KOPT-K1 (cell line): ENCODE measurements around the gene SECISBP2.
A peak's percentile ranks its signal among the peaks of the same experiment; 100 is the strongest.

Experiments
- H3K27ac ChIP-seq: fragments of 200-600 bp; sonication (generic); 2 replicates; pipeline ENCODE4 v1.5.1; 2016; ENCODE audit warnings: antibody characterized with exemption, mild to moderate bottlenecking, low read depth, low read length; ENCODE audit not compliant: poor library complexity, severe bottlenecking
- H3K36me3 ChIP-seq: fragments of 200-600 bp; sonication (generic); 2 replicates; pipeline ENCODE4 v1.5.1; 2017; ENCODE audit warnings: antibody characterized with exemption, mild to moderate bottlenecking, low read length, moderate library complexity; ENCODE audit not compliant: insufficient read depth
- H3K9me3 ChIP-seq: fragments of 200-600 bp; sonication (generic); 2 replicates; pipeline ENCODE4 v1.5.1; 2017; ENCODE audit warnings: antibody characterized with exemption, low read length, mild to moderate bottlenecking; ENCODE audit not compliant: insufficient read depth, poor library complexity, severe bottlenecking

Gene SECISBP2

GRCh38 chr9:89374176-89374575 is 55.9 kb downstream of the SECISBP2 start:
- Histone ChIP-seq H3K9me3 (no peaks in the 10 kb centered on the region), H3K36me3 (peaks cover 63% of the 10 kb centered on the region), H3K27ac (no peak overlapping the region)

DNA sequence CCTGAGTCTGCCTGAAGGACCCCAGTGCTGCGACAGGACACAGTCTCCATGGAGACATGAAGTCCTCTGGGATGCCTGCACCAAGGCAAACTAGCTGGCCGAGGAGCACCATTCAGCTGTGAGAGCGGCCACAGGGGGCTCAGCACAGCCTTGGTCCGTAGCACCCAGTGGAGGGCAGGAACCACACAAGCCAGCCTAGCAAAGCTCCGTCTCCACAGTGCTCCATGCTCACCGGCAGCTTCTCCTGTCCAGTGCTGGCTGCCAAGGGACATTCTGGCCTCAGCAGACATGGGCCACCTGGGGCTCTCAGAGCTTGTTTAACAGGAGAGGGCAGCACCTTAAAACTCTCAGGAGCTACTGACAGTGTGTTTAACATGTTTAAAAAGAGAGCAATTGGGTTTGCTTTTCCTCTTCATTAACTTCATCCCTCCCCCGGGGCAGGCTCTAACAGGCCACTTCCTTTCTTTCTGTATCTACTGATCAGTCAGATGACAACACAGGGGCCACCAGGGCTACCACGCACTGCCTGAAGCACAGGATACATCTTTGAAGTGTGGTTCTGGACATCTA is 57.0 kb downstream of the SECISBP2 start:
- Histone ChIP-seq H3K9me3 (no peaks in the 10 kb centered on the region), H3K27ac (peak overlapping the region; percentile 12)

DNA sequence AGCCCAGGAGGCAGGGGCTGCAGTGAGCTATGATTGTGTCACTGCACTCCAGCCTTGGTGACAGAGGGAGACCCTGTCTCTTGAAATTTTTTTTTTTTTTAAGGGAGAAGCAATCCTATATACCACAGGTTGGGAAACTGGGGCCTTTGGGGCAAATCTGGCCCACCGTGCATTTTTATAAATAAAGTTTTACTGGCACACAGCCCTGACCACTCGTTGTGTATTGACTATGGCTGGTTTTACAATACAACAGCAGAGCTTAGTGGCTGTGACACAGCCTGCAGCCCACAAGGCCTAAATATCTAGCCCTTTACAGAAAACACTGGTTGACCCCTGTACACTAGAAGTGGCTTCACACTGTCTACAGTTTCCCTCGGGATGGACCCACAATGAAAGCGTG is 58.0 kb downstream of the SECISBP2 start:
- H3K9me3 ChIP-seq = no peaks in the 10 kb centered on the region
- H3K27ac ChIP-seq = no peak overlapping the region
- peaks cover 65% of the 10 kb centered on the region for H3K36me3 ChIP-seq

More for the DNA sequence above, 57.0 kb downstream of the SECISBP2 start:
- peaks cover 65% of the 10 kb centered on the region for H3K36me3 ChIP-seq

DNA sequence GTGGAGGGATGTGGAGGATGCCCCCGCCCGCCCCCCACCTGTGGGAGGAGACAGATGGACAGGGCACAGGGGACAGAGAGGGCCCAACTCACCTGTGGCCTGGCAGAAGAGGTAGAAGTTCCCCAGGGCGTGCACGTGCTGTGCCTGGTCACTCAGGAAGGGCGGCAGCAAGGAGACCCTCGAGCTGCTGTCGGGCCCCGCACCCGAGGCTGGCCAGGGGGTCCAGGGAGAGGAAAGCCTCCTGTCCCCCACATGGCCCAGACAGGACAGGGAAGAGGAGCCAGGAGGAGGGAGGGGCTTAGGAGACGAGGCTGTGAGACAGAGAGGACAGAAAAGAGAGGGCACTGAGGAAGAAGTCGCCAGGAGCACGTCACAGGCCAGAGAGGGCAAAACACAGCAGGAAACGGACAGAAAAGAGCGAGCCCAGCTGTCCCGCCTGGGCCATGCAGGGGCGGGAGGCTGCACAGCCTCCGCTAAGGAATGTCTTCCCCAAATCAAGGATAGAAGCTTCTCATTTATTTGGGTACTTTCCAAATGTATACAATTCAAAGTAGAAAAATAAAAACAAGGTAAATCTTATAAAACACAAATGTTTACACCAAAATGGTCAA is 58.5 kb downstream of the SECISBP2 start:
- Histone ChIP-seq H3K36me3 (peaks cover 68% of the 10 kb centered on the region), H3K27ac (no peak overlapping the region), H3K9me3 (no peaks in the 10 kb centered on the region)

- Histone ChIP-seq H3K9me3 (no peaks in the 10 kb centered on the region), H3K36me3 (peaks cover 74% of the 10 kb centered on the region), H3K27ac (no peak overlapping the region)
Measured at GRCh38 chr9:89377411-89377810, 59.1 kb downstream of the SECISBP2 start.

GRCh38 chr9:89378541-89378940 is 60.2 kb downstream of the SECISBP2 start:
- Histone ChIP-seq H3K36me3 (peaks cover 85% of the 10 kb centered on the region), H3K27ac (no peak overlapping the region), H3K9me3 (no peaks in the 10 kb centered on the region)

GRCh38 chr9:89379031-89379430 is 60.7 kb downstream of the SECISBP2 start:
- Histone ChIP-seq H3K9me3 (no peaks in the 10 kb centered on the region), H3K36me3 (peaks cover 90% of the 10 kb centered on the region), H3K27ac (no peak overlapping the region)

- Histone ChIP-seq H3K9me3 (no peaks in the 10 kb centered on the region), H3K36me3 (peaks cover 96% of the 10 kb centered on the region), H3K27ac (no peak overlapping the region)
Measured at GRCh38 chr9:89379508-89380115, 61.3 kb downstream of the SECISBP2 start.

GRCh38 chr9:89380437-89381307 is 62.4 kb downstream of the SECISBP2 start:
- H3K36me3 ChIP-seq = peaks cover 99% of the 10 kb centered on the region
- no peaks in the 10 kb centered on the region for H3K9me3 ChIP-seq
- no peak overlapping the region for H3K27ac ChIP-seq

DNA sequence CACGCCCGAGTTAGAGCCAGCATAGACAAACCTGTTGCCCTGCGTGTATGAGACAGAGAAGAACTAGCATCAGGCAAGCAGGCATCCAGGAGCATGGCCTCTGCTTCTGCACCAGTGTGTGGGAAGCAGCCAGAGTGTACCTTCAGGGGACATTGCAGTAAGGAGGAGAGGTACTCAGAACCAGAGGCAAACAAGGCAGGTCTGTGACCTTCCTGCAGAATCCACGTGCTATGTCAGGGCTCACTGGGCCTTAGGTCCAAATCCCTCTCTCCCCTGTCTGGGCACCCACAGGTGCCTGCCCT is 63.0 kb downstream of the SECISBP2 start:
- no peak overlapping the region for H3K27ac ChIP-seq
- no peaks in the 10 kb centered on the region for H3K9me3 ChIP-seq
- H3K36me3 ChIP-seq = peaks cover 99% of the 10 kb centered on the region

DNA sequence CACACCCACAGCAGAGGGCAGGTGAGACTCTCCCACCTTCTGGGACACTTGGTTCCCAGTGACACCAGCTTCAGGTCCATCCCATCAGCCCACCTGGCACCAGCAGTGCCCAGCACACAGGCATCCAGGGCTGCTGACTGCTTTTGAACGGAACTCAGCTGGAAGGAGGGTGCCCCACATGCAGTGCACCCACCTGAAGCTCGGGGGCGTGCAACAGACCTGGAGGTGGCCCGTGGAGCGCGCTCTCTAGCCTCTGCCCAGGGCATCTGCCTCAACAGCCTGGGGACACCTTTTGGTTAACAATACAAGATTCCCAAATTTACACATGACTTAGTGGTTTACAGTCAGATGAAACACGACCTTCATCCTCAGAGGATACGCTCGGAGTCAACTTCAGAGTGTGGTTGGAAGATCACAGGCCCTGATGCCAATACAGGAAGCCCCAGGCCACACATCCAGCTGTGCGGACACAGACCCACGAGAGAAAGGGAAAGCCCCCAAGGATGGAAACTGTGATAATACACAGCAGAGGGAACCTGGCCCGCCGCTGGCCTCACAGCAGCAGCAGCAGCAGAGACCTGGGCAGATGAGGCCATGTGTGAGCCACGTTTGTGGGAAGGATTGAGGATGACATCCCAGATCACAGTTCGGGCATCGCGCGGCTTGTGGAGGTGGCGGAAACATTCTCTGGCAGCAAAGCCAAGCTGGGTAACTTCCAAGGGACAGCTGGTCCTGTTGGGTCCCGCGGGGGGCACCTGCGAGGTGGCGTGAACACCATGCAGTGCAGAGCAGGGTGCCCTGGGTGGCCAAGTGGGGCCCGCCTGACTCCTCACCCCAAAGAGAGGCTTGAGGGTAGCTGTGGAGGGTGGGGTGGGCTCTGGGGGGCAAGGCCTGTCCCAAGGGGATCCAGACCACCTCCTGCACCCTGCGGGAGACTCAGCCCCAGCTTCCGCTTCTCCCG is 64.0 kb downstream of the SECISBP2 start:
- no peak overlapping the region for H3K27ac ChIP-seq
- H3K9me3 ChIP-seq = no peaks in the 10 kb centered on the region
- peaks cover 99% of the 10 kb centered on the region for H3K36me3 ChIP-seq

DNA sequence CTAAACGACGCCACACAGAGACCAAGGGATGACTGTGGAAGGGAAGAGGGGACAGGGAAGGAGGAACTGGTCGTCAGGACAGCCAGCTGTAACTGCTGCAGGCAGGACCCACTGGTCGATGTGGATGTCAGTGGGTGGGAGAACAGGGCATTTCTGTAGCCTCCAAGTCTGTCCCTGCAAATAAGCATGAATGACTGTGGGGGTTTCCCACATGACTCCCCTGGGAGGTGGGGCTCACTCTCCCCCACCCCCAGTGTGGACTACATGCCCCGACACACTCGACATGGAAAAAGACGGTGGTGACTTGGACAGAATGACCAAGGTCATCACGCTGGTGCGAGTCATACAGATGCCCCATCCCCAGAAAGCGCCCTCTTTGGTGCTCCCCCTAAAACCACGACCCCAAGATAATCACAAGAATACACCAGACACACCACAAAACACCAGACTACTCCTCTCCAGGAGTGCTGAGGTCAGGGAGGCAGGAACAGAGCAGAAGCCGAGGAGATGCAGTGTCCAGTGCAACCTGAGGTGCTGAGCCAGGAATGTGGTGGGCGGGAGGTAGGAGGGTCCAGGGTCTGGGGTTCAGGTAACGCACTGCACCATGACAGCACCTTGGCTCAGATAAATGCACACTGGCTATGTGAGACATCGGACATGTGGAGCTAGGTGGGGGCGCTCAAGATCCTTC is 64.9 kb downstream of the SECISBP2 start:
- H3K9me3 ChIP-seq = no peaks in the 10 kb centered on the region
- H3K27ac ChIP-seq = no peak overlapping the region
- peaks cover 99% of the 10 kb centered on the region for H3K36me3 ChIP-seq

GRCh38 chr9:89383721-89384300 is 65.5 kb downstream of the SECISBP2 start:
- H3K36me3 ChIP-seq = peaks cover 99% of the 10 kb centered on the region
- no peak overlapping the region for H3K27ac ChIP-seq

GRCh38 chr9:89384783-89385182 is 66.5 kb downstream of the SECISBP2 start:
- Histone ChIP-seq H3K9me3 (no peaks in the 10 kb centered on the region), H3K27ac (no peak overlapping the region), H3K36me3 (peaks cover 99% of the 10 kb centered on the region)

More at GRCh38 chr9:89383721-89384300, 65.5 kb downstream of the SECISBP2 start:
- no peaks in the 10 kb centered on the region for H3K9me3 ChIP-seq
